Astrocyte of the spinal cord (primary cell): ENCODE data around the gene SLIT1.

Experiments used
- DNase-seq: peaks from one replicate; pipeline ENCODE4 v3.0.0; 2011; ENCODE audit warnings: low read depth, low spot score
- H3K4me3 ChIP-seq: 2 replicates; pipeline ENCODE4 v1.5.1; 2011; ENCODE audit warnings: low read depth, mild to moderate bottlenecking, low read length, moderate library complexity
- in situ Hi-C: cut with HindIII; loops from 2 replicates; pipeline ENCODE4 v1.10.0; 2017; ENCODE audit warnings: low sequenced_read_pairs
- TF ChIP-seq, protein P1 (sequence below): IDR thresholded peaks from 2 replicates; pipeline ENCODE4 v1.5.1; 2012; ENCODE audit warnings: low read depth, mild to moderate bottlenecking, low read length, inconsistent platforms

Gene SLIT1

DNA sequence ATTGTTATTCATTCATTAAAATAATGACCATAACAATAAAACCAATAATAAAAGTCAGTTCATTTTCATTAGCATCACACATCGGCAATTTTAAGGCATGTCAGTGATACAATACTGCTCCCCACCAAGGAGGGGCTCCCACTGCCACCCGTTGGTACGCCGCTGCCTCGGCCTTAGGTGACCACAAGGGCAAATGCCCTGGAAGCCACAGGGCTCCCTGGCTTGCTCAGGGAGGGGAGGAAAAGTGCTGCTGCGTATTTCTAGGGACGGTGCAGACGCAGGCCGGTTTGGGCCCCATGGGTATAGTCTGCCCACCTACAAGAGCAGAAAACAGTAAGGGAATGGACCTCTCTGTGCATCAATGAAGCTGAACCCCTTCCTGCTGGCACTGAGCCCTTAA lies 85.1 kb downstream of the SLIT1 start:
- in situ Hi-C loops = no loop called here
- no peak for DNase-seq
- TF ChIP-seq, protein P1, sequence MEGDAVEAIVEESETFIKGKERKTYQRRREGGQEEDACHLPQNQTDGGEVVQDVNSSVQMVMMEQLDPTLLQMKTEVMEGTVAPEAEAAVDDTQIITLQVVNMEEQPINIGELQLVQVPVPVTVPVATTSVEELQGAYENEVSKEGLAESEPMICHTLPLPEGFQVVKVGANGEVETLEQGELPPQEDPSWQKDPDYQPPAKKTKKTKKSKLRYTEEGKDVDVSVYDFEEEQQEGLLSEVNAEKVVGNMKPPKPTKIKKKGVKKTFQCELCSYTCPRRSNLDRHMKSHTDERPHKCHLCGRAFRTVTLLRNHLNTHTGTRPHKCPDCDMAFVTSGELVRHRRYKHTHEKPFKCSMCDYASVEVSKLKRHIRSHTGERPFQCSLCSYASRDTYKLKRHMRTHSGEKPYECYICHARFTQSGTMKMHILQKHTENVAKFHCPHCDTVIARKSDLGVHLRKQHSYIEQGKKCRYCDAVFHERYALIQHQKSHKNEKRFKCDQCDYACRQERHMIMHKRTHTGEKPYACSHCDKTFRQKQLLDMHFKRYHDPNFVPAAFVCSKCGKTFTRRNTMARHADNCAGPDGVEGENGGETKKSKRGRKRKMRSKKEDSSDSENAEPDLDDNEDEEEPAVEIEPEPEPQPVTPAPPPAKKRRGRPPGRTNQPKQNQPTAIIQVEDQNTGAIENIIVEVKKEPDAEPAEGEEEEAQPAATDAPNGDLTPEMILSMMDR = no peak
- H3K4me3 ChIP-seq = no peak overlapping the region

GRCh38 chr10:97099868-97100267 lies 85.9 kb downstream of the SLIT1 start:
- in situ Hi-C loops = no loop called here
- no peak for DNase-seq
- TF ChIP-seq, protein P1 = no peak
- no peak overlapping the region for H3K4me3 ChIP-seq

DNA sequence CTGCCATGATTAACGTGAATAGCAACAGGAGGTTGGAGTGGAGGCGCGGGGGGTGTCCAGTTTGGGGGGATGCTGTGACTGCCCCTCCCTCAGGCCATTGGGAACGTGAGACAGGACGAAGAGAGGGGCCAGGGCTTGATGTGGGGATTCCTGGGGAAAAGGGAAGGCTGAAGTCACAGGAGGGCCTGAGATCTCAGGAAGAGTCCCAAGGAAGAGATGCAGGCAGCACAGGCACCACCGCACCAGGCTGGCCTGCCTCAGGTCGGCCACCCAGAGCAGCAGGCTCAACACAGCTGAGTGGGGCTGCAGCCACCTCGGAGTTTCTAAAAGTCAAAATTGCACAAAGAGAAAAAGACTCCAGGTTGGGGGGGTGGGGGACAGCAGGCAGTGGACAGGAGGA lies 86.7 kb downstream of the SLIT1 start:
- DNase-seq = no peak
- H3K4me3 ChIP-seq = no peak overlapping the region
- in situ Hi-C loops = no loop called here
- TF ChIP-seq, protein P1 = no peak

GRCh38 chr10:97097084-97097433 lies 88.7 kb downstream of the SLIT1 start:
- H3K4me3 ChIP-seq = no peak overlapping the region
- in situ Hi-C loops = no loop called here
- TF ChIP-seq, protein P1 = no peak
- DNase-seq = no peak

DNA sequence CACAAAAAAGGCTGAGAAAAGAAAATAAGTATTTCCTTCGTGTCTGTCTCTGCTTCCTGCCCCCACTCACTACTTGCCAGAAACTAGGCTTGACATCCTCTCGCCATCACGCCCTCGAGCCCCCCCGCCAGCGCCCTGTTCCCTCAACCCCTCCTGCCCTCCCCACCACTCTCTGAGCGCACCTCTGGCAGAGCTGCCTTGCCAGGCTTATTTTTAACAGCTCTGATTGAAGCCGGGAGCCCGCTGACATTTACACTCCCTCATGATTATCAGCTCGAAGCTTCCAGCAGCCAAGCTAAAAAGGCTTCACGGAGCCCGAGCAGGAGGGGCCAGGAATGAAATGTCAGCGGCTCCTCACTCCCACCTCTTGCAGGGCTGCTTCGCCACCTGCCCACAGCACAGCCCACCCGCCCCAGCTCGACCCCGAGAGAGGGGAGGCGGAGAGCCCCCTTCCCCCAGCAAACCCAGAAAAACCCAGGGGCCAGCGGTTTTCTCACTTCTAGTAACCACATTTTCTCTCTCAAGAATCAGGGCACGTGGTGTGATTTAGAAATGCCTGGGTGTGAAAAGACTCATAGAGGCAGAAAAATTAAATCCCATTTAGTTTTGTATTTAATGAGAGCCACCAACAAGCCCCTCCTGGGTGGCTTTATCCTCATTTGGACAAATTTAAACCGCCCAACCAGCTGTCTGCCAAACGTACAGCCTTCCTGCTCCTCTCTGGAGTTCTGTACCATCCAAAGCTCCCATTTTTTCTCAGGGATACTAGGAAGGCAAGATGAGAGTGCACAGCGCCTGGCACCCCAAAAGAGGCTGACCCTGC lies 89.3 kb downstream of the SLIT1 start:
- no peak for DNase-seq
- H3K4me3 ChIP-seq = no peak overlapping the region
- in situ Hi-C loops = no loop called here
- TF ChIP-seq, protein P1 = no peak

DNA sequence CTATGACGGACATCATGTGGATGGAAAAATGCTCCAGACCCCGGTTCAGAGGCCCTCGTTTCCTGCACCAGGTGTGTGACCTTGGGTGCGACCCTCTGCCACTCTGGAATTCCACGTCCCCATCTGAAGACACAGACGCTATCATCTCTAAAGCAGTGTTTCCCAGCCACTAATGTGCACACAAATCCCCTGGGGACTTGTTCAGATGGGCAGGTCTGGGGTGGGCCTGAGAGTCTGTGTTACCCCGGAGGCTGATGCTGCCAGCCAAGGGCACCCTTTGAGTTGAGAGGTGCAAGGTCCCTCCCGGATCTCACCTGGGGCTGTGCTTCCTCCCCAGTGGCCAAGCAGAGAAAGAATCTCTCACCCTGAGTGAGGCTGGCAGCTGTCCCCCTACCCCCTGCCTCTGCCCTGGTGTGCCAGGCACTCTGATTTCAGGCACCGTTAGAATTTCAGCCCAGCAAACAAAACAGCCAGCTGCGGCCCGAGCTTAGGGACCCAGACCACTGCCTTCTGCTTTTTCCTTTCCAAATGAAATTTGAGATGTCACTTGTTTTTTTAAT lies 90.0 kb downstream of the SLIT1 start:
- no peak overlapping the region for H3K4me3 ChIP-seq
- in situ Hi-C loops = no loop called here
- DNase-seq = no peak
- TF ChIP-seq, protein P1 = no peak
